K562 treated with DMSO at 1 percent for 4 hours (cell line): ENCODE measurements around the gene CYP4F8. TPM values are rescaled to one million over a fixed set of nuclear protein-coding genes. Genes with fewer than 3 reads are reported as not detected.

Experiments used
- total RNA-seq: library from RNA; unstranded; fragments of 300-600 nt; gene quantifications from 2 replicates; pipeline ENCODE4 v1.2.3, GENCODE V29; 2022; ENCODE audit not compliant: insufficient read depth

Gene CYP4F8
- not detected in 2 replicates for total RNA-seq

GRCh38 chr19:15614507-15615379 is at the start of gene CYP4F8:
Gene CYP4F8 (plus strand): TSS chr19:15615218. CDS start chr19:15615617, 399 bp downstream.

DNA sequence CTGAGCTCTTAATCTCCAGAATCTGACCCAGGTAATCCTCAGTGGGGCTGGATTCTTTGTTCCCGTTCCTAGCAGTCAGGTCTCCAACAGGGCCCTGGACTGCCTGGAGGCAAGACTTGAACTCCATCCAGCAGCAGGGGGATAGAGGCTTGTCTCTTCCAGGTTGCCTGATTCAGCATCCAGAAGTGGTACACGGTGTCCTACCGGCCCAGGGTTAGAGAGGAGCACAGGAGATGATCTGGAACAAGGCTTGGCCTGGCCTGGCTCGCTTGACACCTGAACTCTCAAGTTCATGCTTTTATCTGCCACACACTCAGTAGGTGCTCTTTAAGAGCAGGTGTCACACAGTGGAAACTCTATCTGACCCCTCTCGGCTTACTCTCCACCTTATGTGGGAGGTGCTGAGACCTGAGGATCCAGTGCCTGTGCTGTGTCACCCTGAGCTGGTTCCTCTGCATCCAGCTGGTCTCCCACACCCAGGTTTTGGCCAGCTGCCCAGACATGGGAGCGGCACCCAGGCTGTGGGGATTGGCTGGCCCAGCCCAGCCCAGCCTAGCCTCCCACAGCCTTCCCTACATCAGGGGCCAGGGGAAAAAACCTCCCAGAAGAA is 25.4 kb downstream of the CYP4F8 start, which contains the start of gene CYP4F3:
Gene CYP4F3 (plus strand): TSS at position 604 of the 610 bp plus-strand sequence. CDS start 519 bp downstream, outside the sequence.

DNA sequence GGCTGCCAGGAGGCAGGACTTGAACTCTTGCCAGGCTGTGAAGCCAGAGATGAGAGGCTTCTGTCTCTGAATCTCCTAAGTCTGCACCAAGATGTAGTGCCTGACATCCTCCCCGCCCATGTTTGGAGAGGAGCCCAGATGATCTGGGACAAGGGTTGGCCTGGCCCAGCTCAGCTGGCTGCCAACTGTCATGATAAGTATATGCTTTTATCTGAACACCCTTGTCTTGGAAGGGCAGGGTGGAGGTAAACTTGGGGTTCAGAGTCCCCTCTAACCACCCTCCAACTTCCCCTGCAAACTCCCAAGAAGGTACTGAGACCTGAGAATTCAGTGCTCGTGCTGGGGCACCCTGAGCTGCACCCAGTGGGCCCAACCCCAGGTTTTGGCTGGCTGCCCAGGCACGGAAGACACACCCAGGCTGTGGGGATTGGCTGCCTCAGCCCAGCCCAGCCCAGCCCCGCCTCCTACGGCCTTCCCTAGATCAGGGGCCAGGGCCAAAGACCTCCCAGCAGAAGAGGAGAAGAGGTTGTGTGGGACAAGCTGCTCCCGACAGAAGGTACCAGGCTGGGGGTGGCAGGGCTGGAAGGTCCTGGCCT is 57.7 kb downstream of the CYP4F8 start, which contains the start of gene CYP4F12:
Gene CYP4F12 (plus strand): TSS at position 508 of the 596 bp plus-strand sequence. CDS start 443 bp downstream, outside the sequence.

Other genes starting within 250 kb of the CYP4F8 start
- 10.3 and 16.7 TPM in 2 replicates for gene AKAP8, start 235.4 kb upstream of the CYP4F8 start, total RNA-seq
- 100 and 101 TPM in 2 replicates for gene AKAP8L, start 196.2 kb upstream of the CYP4F8 start, total RNA-seq
- gene WIZ, start 165.3 kb upstream of the CYP4F8 start, total RNA-seq = 11.6 and 13.1 TPM in 2 replicates
- gene RASAL3, start 150.7 kb upstream of the CYP4F8 start, total RNA-seq = not detected in 2 replicates
- gene PGLYRP2, start 135.7 kb upstream of the CYP4F8 start, total RNA-seq = not detected in 2 replicates
- not detected in 2 replicates for gene CYP4F22, start 106.7 kb upstream of the CYP4F8 start, total RNA-seq
- gene CYP4F3, start 25.7 kb downstream of the CYP4F8 start, total RNA-seq = not detected in 2 replicates
- not detected in 2 replicates for gene CYP4F12, start 57.9 kb downstream of the CYP4F8 start, total RNA-seq
- not detected in 2 replicates for gene OR10H2, start 112.8 kb downstream of the CYP4F8 start, total RNA-seq
- gene OR10H3, start 122.8 kb downstream of the CYP4F8 start, total RNA-seq = not detected in 2 replicates
- not detected in 2 replicates for gene OR10H5, start 172.4 kb downstream of the CYP4F8 start, total RNA-seq
- gene OR10H1, start 200.4 kb downstream of the CYP4F8 start, total RNA-seq = not detected in 2 replicates